Kidney (tissue), 14 donors: ENCODE results near the gene SLC25A21. TPM values are rescaled to one million over a fixed set of nuclear protein-coding genes. Genes with fewer than 3 reads are reported as not detected.

Experiments used
- DNase-seq, 5 donors: peaks; one replicate each; pipeline ENCODE4 v3.0.0-alpha.2; 2013 to 2020
- FAIRE-seq: peaks from 2 replicates; lab custom pipeline; 2012; peaks lifted over from hg19 to GRCh38; lab: Jason Lieb, UNC
- H3K27ac ChIP-seq, 2 donors: one replicate each; pipeline ENCODE4 v1.7.0; 2013; ENCODE audit warnings: low read depth in 2 of 2, low read length in 2 of 2, inconsistent platforms in 1 of 2
- H3K27me3 ChIP-seq: one replicate; pipeline ENCODE4 v1.7.1; 2013; ENCODE audit warnings: low read length, inconsistent platforms; ENCODE audit not compliant: control insufficient read depth, insufficient read depth
- H3K36me3 ChIP-seq, 3 donors: one replicate each; pipeline versions ENCODE4 v1.7.0 to v1.7.1; 2013; ENCODE audit warnings: low read length in 3 of 3, control low read depth in 1 of 3, inconsistent platforms in 1 of 3; ENCODE audit not compliant: insufficient read depth in 3 of 3, control insufficient read depth in 2 of 3
- H3K4me1 ChIP-seq, 3 donors: one replicate each; pipeline versions ENCODE4 v1.7.0 to v1.7.1; 2013; ENCODE audit warnings: low read length in 3 of 3, inconsistent platforms in 1 of 3, low read depth in 1 of 3; ENCODE audit not compliant: control insufficient read depth in 2 of 3, insufficient read depth in 2 of 3
- H3K4me3 ChIP-seq, 3 donors: one replicate each; pipeline versions ENCODE4 v1.7.0 to v1.8.1; 2013; ENCODE audit warnings: low read length in 3 of 3, control low read depth in 1 of 3, inconsistent platforms in 1 of 3
- H3K9ac ChIP-seq, 3 donors: one replicate each; pipeline versions ENCODE4 v1.7.0 to v1.7.1; 2013; ENCODE audit warnings: low read length in 3 of 3, control low read depth in 1 of 3, inconsistent platforms in 1 of 3
- H3K9me3 ChIP-seq, 3 donors: one replicate each; pipeline versions ENCODE4 v1.7.0 to v1.7.1; 2013; ENCODE audit warnings: low read length in 3 of 3, control low read depth in 1 of 3, inconsistent platforms in 1 of 3; ENCODE audit not compliant: control insufficient read depth in 2 of 3, insufficient read depth in 1 of 3
- CTCF ChIP-seq: IDR thresholded peaks from 3 replicates; pipeline ENCODE4 v1.5.1; 2012; ENCODE audit warnings: mild to moderate bottlenecking, moderate library complexity, borderline replicate concordance; ENCODE audit not compliant: insufficient read depth; ENCODE audit errors: extremely low read depth
- intact Hi-C: fragments of 100-400 bp; cut with DNase I; formaldehyde crosslinking; loops from one replicate; pipeline ENCODE4 v1.11.1; 2022
- polyA plus RNA-seq: library from polyadenylated mRNA; stranded (reverse); fragments of 350-450 nt; fragmentation: Illumina TruSeq; extraction: RNeasy Lipid Tissue Mini Kit (QIAGEN cat#74804); gene quantifications from one replicate; pipeline ENCODE4 v1.2.3, GENCODE V29; 2014; ENCODE audit warnings: low read depth, low replicate concordance; ENCODE audit not compliant: insufficient read depth
- total RNA-seq: library from RNA; stranded (reverse); fragmentation: NEBNext Ultra II Directional; extraction: Animal tissue kit (Norgen Biotek cat#: 25700); gene quantifications from one replicate; pipeline ENCODE4 v1.2.1, GENCODE V29; 2021
- donor health status: control.
- donor health status: control.
- donor health status: control.
- donor health status: control.
- donor health status: control.
- donor health status: DM: yes; HTN: yes; CAD: no.
- donor health status: Normal renal cell carcinoma (clear cell type).

The SLC25A21 gene
- total and polyA plus RNA-seq, 2 donors from 2014 or later: 1.3 to 1.4 TPM

DNA sequence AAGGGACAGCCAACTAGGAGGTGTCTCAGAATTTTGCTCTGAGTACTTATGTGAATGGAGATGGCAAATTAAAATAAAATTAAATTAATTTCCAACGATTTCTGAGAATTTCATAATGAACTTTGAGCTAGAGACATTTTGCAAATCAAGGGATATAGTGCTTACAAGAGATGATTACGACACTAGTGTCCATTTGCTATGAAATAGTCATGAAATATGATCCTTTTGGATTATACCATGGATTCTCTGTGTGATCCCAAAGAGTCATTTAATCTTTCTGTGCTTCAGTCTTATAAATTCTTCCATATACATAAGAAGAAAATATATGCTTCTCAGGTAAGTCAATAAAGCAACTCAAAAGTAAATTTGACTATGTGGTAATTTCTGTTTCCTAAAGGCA is 240.6 kb downstream of the SLC25A21 start:
- DNase-seq: no peak
- TF ChIP-seq CTCF: no peak
- H3K9ac ChIP-seq: no peak overlapping the region
- no peak overlapping the region for H3K27ac ChIP-seq
- no peak overlapping the region for H3K4me3 ChIP-seq
- no peaks in the 10 kb centered on the region for H3K4me1 ChIP-seq
- no peak for FAIRE-seq
- no peaks in the 10 kb centered on the region for H3K9me3 ChIP-seq
- H3K27me3 ChIP-seq: no peaks in the 10 kb centered on the region
- no peaks in the 10 kb centered on the region for H3K36me3 ChIP-seq
- intact Hi-C loops: no loop called here

DNA sequence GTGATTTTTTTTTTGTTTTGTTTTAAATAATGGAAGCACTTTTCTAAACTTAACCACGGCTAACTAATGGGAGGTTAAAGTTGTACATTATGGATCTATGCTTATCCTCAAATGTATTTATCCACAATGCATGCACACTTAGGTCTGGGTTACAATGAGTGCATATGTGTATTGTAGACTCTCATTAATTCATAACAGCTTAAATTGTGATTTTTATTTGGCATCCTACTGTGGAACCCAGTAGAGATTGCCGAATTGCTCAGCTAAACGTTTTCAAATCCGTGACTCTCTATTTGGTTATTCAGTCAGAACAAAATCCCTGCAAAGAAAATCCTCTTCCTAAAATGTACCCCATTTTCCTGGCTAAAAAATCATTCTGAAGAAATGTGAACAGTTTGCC is 244.0 kb downstream of the SLC25A21 start:
- H3K27ac ChIP-seq: no peak overlapping the region
- no peak overlapping the region for H3K9ac ChIP-seq
- no peaks in the 10 kb centered on the region for H3K27me3 ChIP-seq
- H3K9me3 ChIP-seq: no peaks in the 10 kb centered on the region
- H3K4me1 ChIP-seq: no peaks in the 10 kb centered on the region
- H3K36me3 ChIP-seq: no peaks in the 10 kb centered on the region
- intact Hi-C loops: no loop called here
- no peak for TF ChIP-seq CTCF
- no peak for FAIRE-seq
- DNase-seq: no peak
- no peak overlapping the region for H3K4me3 ChIP-seq

DNA sequence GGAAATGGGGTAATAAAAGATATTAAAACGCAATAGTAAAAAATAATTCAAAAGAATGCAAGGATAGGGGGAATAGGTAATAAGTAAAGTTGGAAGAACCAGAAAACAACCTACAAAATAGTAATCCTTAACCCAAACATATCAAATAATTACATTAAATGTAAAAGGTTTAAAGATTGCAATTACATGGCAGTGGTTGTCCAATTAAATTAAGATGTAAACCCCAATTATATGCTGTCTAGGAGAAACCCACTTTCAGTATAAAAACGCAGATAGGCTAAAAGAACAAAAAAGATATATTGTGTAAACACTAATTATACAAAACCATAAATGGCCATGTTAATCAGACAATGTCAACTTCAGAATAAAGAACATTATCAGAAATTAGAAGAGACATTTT is 247.3 kb downstream of the SLC25A21 start:
- no peaks in the 10 kb centered on the region for H3K4me1 ChIP-seq

More for the DNA sequence above, 247.3 kb downstream of the SLC25A21 start:
- no peak for FAIRE-seq
- DNase-seq: no peak
- H3K27ac ChIP-seq: no peak overlapping the region
- H3K9me3 ChIP-seq: no peaks in the 10 kb centered on the region
- H3K4me3 ChIP-seq: no peak overlapping the region
- H3K9ac ChIP-seq: no peak overlapping the region
- TF ChIP-seq CTCF: no peak
- H3K27me3 ChIP-seq: no peaks in the 10 kb centered on the region
- intact Hi-C loops: no loop called here
- no peaks in the 10 kb centered on the region for H3K36me3 ChIP-seq
